SH-SY5Y (cell line): ENCODE measurements around the gene KCNN1.

Experiments
- GATA2 ChIP-seq: IDR thresholded peaks from 2 replicates; pipeline ENCODE4 v1.6.1; 2011; ENCODE audit warnings: mild to moderate bottlenecking, low read depth, low read length
- GATA3 ChIP-seq: IDR thresholded peaks from 2 replicates; pipeline ENCODE4 v1.6.1; 2011; ENCODE audit warnings: low read depth, mild to moderate bottlenecking, low read length, moderate library complexity

The KCNN1 gene

DNA sequence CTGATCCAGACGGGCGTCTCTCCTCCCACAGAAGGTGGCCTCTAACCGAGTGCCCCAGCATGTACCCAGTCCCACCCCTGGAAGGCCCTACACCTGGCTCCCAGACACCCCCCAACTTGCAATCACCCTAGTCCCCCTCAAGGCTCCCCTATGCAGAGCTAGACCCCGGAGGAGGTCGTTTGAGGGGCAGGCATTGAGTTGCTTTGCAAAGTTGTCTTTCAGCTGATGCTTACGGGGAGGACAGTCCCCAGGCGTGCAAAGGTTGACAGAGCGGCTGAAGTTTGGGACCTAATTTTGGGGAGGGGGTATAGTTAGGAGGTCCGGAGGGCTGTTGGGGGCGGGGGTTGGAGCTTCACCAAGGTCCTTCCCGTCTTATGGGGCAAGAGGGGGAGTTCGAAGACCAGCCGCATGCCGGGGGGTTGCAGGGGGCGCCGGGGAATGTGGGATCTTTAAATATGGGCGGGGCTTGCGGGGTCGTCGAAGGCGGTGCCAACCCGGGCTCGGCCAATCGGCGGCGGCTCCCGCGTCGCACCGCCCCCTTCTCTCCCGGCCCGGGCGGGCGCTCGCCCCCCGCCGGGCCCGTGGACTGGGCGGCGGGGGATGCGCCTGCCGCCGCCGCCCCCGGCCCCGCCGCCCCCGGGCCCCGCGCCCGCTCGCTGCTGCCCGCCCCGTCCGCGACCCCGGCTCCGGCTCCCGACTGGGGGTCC is at the start of gene KCNN1:
Gene KCNN1 (plus strand): TSS at position 558 of the 707 bp plus-strand sequence. CDS start 6,782 bp downstream, outside the sequence.
- no peak for TF ChIP-seq GATA2
- TF ChIP-seq GATA3, result no peak

- TF ChIP-seq GATA3, result no peak
- no peak for TF ChIP-seq GATA2
Observed at GRCh38 chr19:17920527-17920926, 46.4 kb upstream of the KCNN1 start.

- TF ChIP-seq GATA2 (no peak), GATA3 (no peak)
Observed at GRCh38 chr19:17922138-17922537, 44.8 kb upstream of the KCNN1 start.

DNA sequence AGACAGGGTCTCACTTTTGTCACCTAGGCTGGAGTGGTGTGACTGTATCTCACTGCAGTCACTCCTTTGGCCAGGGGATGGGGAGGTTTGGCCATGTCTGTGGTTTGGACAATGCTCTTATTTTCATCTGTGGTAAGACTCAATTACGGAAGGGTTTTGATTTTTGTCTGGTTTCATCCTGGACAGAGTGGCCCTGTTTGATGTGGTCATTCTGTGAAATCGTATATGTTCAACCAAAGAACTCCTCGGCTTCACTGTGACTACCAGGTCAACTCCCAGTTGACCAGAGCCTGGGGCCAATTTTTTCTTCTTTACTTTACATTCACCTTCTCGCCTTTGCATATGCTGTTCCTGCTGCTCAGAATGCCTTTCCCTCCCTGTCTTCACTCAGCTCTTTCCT is 40.9 kb upstream of the KCNN1 start:
- TF ChIP-seq GATA2 (no peak), GATA3 (no peak)

DNA sequence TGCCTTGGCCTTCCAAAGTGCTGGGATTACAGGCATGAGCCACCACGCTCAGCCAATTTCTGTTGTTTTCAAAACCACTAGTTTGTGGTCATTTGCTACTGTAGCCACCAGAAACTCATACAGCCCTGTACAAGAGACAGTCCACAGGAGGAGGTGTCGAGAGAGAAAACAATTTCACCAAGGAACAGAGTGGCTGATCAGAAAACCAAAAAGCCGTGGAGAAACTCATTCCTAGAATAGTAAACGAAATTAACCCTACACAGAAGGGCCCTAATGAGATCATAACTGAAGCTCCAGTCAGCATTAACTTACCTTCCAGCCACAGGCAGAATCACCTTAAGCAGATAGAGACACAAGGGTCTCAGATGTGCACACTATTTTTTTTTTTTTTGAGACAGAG is 37.9 kb upstream of the KCNN1 start:
- TF ChIP-seq GATA2, result no peak
- no peak for TF ChIP-seq GATA3

DNA sequence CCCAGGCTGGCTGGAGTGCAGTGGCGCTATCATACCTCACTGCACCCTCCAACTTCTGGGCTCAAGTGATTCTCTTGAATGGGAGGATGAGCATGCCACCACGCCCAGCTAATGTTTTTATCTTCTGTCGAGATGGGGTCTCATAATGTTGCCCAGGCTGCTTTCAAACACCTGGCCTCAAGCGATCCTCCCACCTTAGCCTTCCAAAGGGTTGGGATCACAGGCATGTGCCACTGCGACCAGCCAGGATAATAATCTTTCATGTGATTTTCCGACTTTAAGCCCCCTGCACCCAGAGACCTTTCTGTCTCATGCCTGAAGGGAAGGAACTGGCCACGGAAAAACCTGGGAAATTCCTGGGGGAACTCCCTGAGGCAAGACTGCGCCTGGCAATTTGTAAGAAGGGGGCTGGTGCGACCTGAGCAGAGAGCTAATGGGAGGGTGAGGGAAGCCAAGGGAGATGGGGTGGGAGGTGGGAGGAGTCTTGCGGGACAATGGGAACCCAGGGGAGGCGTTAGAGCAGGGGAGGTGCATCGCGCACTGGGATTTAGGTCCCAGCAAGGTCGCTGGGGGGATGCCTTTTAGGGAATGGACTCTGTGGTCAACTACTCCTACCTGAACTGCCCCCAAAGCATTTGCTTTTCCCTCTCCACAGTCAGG is 35.2 kb upstream of the KCNN1 start:
- TF ChIP-seq GATA3 (no peak), GATA2 (no peak)

GRCh38 chr19:17932485-17933338 is 34.2 kb upstream of the KCNN1 start, which contains the start of gene CCDC124:
CCDC124 (plus strand) TSS chr19:17933015; CDS start chr19:17936421, 3,406 bp downstream.
- no peak for TF ChIP-seq GATA2
- TF ChIP-seq GATA3, result no peak

DNA sequence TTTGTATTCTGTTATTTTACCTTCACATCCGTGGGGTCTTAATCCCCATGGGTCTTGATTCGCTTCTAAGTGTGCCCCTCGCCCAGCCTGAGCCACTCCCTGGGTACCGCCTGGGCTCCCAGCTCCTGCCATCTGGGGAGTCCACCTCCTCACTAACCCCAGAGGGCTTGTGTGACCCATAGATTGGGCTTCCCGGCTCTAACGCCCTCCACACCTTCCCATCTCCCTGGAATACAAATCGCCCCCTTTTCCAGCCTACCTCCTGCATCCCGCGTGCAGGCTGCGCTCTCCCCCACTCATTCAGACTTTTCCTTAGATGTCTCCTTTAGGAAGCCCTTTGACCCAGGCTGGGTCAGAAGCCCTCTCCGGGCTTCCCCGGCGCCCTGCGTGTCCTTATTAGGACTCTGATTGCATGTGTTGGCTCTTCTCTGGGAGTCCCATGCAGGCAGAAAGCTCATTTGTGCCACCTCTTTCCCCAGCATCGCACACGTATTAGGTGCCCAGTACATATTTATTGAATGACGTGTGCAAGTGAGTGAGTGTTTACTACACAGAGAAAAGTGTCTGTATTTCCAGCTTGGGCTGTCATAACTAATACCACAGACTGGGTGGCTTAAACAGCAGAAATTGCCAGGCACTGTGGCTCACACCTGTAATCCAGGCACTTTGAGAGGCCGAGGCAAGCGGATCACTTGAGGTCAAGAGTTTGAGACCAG is 33.3 kb upstream of the KCNN1 start:
- TF ChIP-seq GATA2, result no peak
- TF ChIP-seq GATA3, result no peak

GRCh38 chr19:17936379-17936778 is 30.5 kb upstream of the KCNN1 start:
- TF ChIP-seq GATA3, result no peak
- TF ChIP-seq GATA2, result no peak

GRCh38 chr19:17937371-17937900 is 29.5 kb upstream of the KCNN1 start:
- TF ChIP-seq GATA3 (no peak), GATA2 (no peak)

DNA sequence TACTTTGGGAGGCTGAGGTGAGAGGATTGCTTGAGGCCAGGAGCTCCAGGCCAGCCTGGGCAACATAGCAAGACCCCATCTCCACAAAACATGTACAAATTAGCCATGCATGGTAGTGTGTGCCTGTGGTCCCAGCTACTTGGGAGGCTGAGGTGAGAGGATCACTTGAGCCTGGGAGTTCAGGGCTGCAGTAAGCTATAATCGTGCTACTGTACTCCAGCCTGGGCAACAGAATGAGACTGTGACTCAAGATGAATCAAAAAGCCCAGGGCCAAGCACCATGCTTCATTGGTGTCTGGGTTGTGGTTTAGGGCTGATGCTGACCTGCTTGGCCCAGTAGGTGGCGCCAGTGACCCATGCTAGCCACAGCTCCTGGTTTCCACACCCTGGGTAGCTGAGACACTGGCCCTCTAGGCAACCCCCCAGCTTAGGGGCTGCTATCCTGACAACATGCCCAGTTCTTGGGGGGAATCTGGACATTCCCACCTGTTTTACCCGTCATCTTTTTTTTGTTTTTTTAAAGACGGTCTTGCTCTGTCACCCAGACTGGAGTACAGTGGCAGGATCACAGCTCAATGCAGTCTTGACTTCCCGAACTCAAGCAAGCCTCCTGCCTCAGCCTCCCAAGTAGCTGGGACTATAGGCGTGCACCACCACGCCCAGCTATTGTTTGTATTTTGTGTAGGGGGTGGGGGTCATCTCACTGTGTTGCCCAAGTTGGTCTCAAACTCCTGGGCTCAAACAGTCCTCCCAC is 28.6 kb upstream of the KCNN1 start:
- TF ChIP-seq GATA3 (no peak), GATA2 (no peak)

GRCh38 chr19:17942181-17942580 is 24.7 kb upstream of the KCNN1 start:
- TF ChIP-seq GATA2 (no peak), GATA3 (no peak)
